ENCODE measurements around the gene TSPAN6.

Gene TSPAN6

GRCh38 chrX:100636321-100636991 lies at the start of gene TSPAN6:
Gene TSPAN6, minus strand, starts transcription at chrX:100636806. Its CDS starts 112 bp downstream, at chrX:100636694.
- no peak for DNase-seq

GRCh38 chrX:100685997-100686305 lies 49.3 kb upstream of the TSPAN6 start:
- no peak for DNase-seq

- no peak for DNase-seq
Measured at GRCh38 chrX:100685284-100685996, 48.8 kb upstream of the TSPAN6 start.

GRCh38 chrX:100682939-100683338 lies 46.3 kb upstream of the TSPAN6 start:
- no peak for DNase-seq

GRCh38 chrX:100681599-100681998 lies 45.0 kb upstream of the TSPAN6 start:
- DNase-seq, result no peak

GRCh38 chrX:100680756-100681155 lies 44.1 kb upstream of the TSPAN6 start:
- DNase-seq, result no peak

- no peak for DNase-seq
Measured at GRCh38 chrX:100677611-100678181, 41.1 kb upstream of the TSPAN6 start.

GRCh38 chrX:100674705-100675104 lies 38.1 kb upstream of the TSPAN6 start:
- DNase-seq, result no peak

GRCh38 chrX:100673397-100673953 lies 36.9 kb upstream of the TSPAN6 start:
- no peak for DNase-seq

GRCh38 chrX:100672966-100673365 lies 36.4 kb upstream of the TSPAN6 start:
- DNase-seq, result no peak

GRCh38 chrX:100663642-100664041 lies 27.0 kb upstream of the TSPAN6 start:
- no peak for DNase-seq

GRCh38 chrX:100662796-100663195 lies 26.2 kb upstream of the TSPAN6 start:
- no peak for DNase-seq

GRCh38 chrX:100662170-100662569 lies 25.6 kb upstream of the TSPAN6 start:
- no peak for DNase-seq

GRCh38 chrX:100659431-100660137 lies 23.0 kb upstream of the TSPAN6 start:
- DNase-seq, result no peak

- DNase-seq, result no peak
Measured at GRCh38 chrX:100658941-100659381, 22.4 kb upstream of the TSPAN6 start.

GRCh38 chrX:100654261-100654660 lies 17.7 kb upstream of the TSPAN6 start:
- DNase-seq, result no peak

GRCh38 chrX:100652266-100652665 lies 15.7 kb upstream of the TSPAN6 start:
- no peak for DNase-seq

GRCh38 chrX:100650841-100651240 lies 14.2 kb upstream of the TSPAN6 start:
- DNase-seq, result no peak

GRCh38 chrX:100649550-100650356 lies 13.1 kb upstream of the TSPAN6 start:
- DNase-seq, result no peak

GRCh38 chrX:100648458-100649417 lies 12.1 kb upstream of the TSPAN6 start:
- no peak for DNase-seq

GRCh38 chrX:100647739-100648138 lies 11.1 kb upstream of the TSPAN6 start:
- no peak for DNase-seq

All from GF-D8 (cell line).